Stimulated activated memory B cell treated with anti-CD40 and anti-IgM and Interleukin-4, amounts not matched to agents 10 μg/mL and 1 μg/mL and 100 μg/mL, for 72 hours (primary cell): ENCODE data around the gene TSEN15.

Experiments
- ATAC-seq: fragments of 150-1000 bp; cut with Tn5 transposase; 2 replicates; pipeline ENCODE4 v1.10.0; 2021
- H3K27ac Mint-ChIP-seq: one replicate; pipeline ENCODE4 v1.8.0; 2022; ENCODE audit warnings: mild to moderate bottlenecking, mixed read lengths
- H3K27me3 Mint-ChIP-seq: one replicate; pipeline ENCODE4 v1.8.0; 2022; ENCODE audit warnings: mixed read lengths
- H3K36me3 Mint-ChIP-seq: one replicate; pipeline ENCODE4 v1.8.0; 2022; ENCODE audit warnings: mixed read lengths
- H3K4me1 Mint-ChIP-seq: one replicate; pipeline ENCODE4 v1.8.0; 2022; ENCODE audit warnings: mixed read lengths
- H3K4me3 Mint-ChIP-seq: one replicate; pipeline ENCODE4 v1.8.0; 2022; ENCODE audit warnings: mild to moderate bottlenecking, moderate library complexity, mixed read lengths
- H3K9me3 Mint-ChIP-seq: one replicate; pipeline ENCODE4 v1.8.0; 2022; ENCODE audit warnings: mixed read lengths

The TSEN15 gene

GRCh38 chr1:184059887-184060286 lies 8.4 kb downstream of the TSEN15 start:
- Mint-ChIP-seq H3K27ac (no peak overlapping the region), H3K36me3 (peaks cover 32% of the 10 kb centered on the region), H3K4me1 (peaks cover 7% of the 10 kb centered on the region), H3K9me3 (no peaks in the 10 kb centered on the region), H3K27me3 (no peaks in the 10 kb centered on the region), H3K4me3 (no peak overlapping the region)
- ATAC-seq, result no peak

GRCh38 chr1:184060316-184060715 lies 8.8 kb downstream of the TSEN15 start:
- no peak for ATAC-seq
- Mint-ChIP-seq H3K27ac (no peak overlapping the region), H3K4me1 (peaks cover 7% of the 10 kb centered on the region), H3K27me3 (no peaks in the 10 kb centered on the region), H3K4me3 (no peak overlapping the region), H3K9me3 (no peaks in the 10 kb centered on the region), H3K36me3 (peaks cover 33% of the 10 kb centered on the region)

GRCh38 chr1:184061396-184062003 lies 10.0 kb downstream of the TSEN15 start:
- H3K27ac Mint-ChIP-seq, result no peak overlapping the region
- no peak overlapping the region for H3K4me3 Mint-ChIP-seq
- peaks cover 7% of the 10 kb centered on the region for H3K4me1 Mint-ChIP-seq
- no peak for ATAC-seq
- H3K36me3 Mint-ChIP-seq, result peaks cover 41% of the 10 kb centered on the region
- H3K27me3 Mint-ChIP-seq, result no peaks in the 10 kb centered on the region
- H3K9me3 Mint-ChIP-seq, result no peaks in the 10 kb centered on the region

- H3K27me3 Mint-ChIP-seq, result no peaks in the 10 kb centered on the region
- H3K4me3 Mint-ChIP-seq, result no peak overlapping the region
- no peak overlapping the region for H3K27ac Mint-ChIP-seq
- H3K9me3 Mint-ChIP-seq, result no peaks in the 10 kb centered on the region
- no peak for ATAC-seq
- H3K36me3 Mint-ChIP-seq, result peaks cover 41% of the 10 kb centered on the region
- no peaks in the 10 kb centered on the region for H3K4me1 Mint-ChIP-seq
Observed at GRCh38 chr1:184062640-184063286, 11.2 kb downstream of the TSEN15 start.

GRCh38 chr1:184065559-184065958 lies 14.0 kb downstream of the TSEN15 start:
- ATAC-seq, result no peak
- H3K9me3 Mint-ChIP-seq, result no peaks in the 10 kb centered on the region
- no peaks in the 10 kb centered on the region for H3K27me3 Mint-ChIP-seq
- H3K4me3 Mint-ChIP-seq, result no peak overlapping the region
- H3K27ac Mint-ChIP-seq, result no peak overlapping the region
- H3K36me3 Mint-ChIP-seq, result peaks cover 39% of the 10 kb centered on the region
- no peaks in the 10 kb centered on the region for H3K4me1 Mint-ChIP-seq

GRCh38 chr1:184068354-184068753 lies 16.8 kb downstream of the TSEN15 start:
- no peaks in the 10 kb centered on the region for H3K9me3 Mint-ChIP-seq
- ATAC-seq, result no peak
- no peak overlapping the region for H3K27ac Mint-ChIP-seq
- no peaks in the 10 kb centered on the region for H3K4me1 Mint-ChIP-seq
- H3K4me3 Mint-ChIP-seq, result no peak overlapping the region
- H3K36me3 Mint-ChIP-seq, result peaks cover 55% of the 10 kb centered on the region
- no peaks in the 10 kb centered on the region for H3K27me3 Mint-ChIP-seq

GRCh38 chr1:184069675-184070074 lies 18.1 kb downstream of the TSEN15 start:
- Mint-ChIP-seq H3K4me1 (no peaks in the 10 kb centered on the region), H3K4me3 (no peak overlapping the region), H3K9me3 (no peaks in the 10 kb centered on the region), H3K27me3 (no peaks in the 10 kb centered on the region), H3K36me3 (peaks cover 47% of the 10 kb centered on the region), H3K27ac (no peak overlapping the region)
- no peak for ATAC-seq

GRCh38 chr1:184072376-184072775 lies 20.8 kb downstream of the TSEN15 start:
- Mint-ChIP-seq H3K36me3 (peaks cover 27% of the 10 kb centered on the region), H3K27ac (no peak overlapping the region), H3K9me3 (no peaks in the 10 kb centered on the region), H3K4me3 (no peak overlapping the region), H3K4me1 (no peaks in the 10 kb centered on the region), H3K27me3 (no peaks in the 10 kb centered on the region)
- no peak for ATAC-seq

GRCh38 chr1:184074383-184074782 lies 22.9 kb downstream of the TSEN15 start:
- peaks cover 22% of the 10 kb centered on the region for H3K36me3 Mint-ChIP-seq
- no peaks in the 10 kb centered on the region for H3K9me3 Mint-ChIP-seq
- H3K27ac Mint-ChIP-seq, result no peak overlapping the region
- ATAC-seq, result no peak
- no peaks in the 10 kb centered on the region for H3K27me3 Mint-ChIP-seq
- no peak overlapping the region for H3K4me3 Mint-ChIP-seq
- no peaks in the 10 kb centered on the region for H3K4me1 Mint-ChIP-seq

- H3K4me1 Mint-ChIP-seq, result no peaks in the 10 kb centered on the region
- no peak overlapping the region for H3K27ac Mint-ChIP-seq
- H3K27me3 Mint-ChIP-seq, result no peaks in the 10 kb centered on the region
- ATAC-seq, result no peak
- H3K4me3 Mint-ChIP-seq, result no peak overlapping the region
- no peaks in the 10 kb centered on the region for H3K9me3 Mint-ChIP-seq
- H3K36me3 Mint-ChIP-seq, result peaks cover 22% of the 10 kb centered on the region
Observed at GRCh38 chr1:184075055-184076029, 23.8 kb downstream of the TSEN15 start.

- H3K27me3 Mint-ChIP-seq, result no peaks in the 10 kb centered on the region
- H3K4me1 Mint-ChIP-seq, result no peaks in the 10 kb centered on the region
- no peaks in the 10 kb centered on the region for H3K9me3 Mint-ChIP-seq
- ATAC-seq, result no peak
- H3K36me3 Mint-ChIP-seq, result peaks cover 6% of the 10 kb centered on the region
- no peak overlapping the region for H3K27ac Mint-ChIP-seq
- H3K4me3 Mint-ChIP-seq, result no peak overlapping the region
Observed at GRCh38 chr1:184078564-184079249, 27.2 kb downstream of the TSEN15 start.

GRCh38 chr1:184080309-184080708 lies 28.8 kb downstream of the TSEN15 start:
- H3K4me1 Mint-ChIP-seq, result no peaks in the 10 kb centered on the region
- H3K27ac Mint-ChIP-seq, result no peak overlapping the region
- peaks cover 12% of the 10 kb centered on the region for H3K36me3 Mint-ChIP-seq
- no peaks in the 10 kb centered on the region for H3K9me3 Mint-ChIP-seq
- no peak for ATAC-seq
- H3K27me3 Mint-ChIP-seq, result no peaks in the 10 kb centered on the region
- H3K4me3 Mint-ChIP-seq, result no peak overlapping the region

- Mint-ChIP-seq H3K4me1 (no peaks in the 10 kb centered on the region), H3K27me3 (no peaks in the 10 kb centered on the region), H3K9me3 (peaks cover 2% of the 10 kb centered on the region), H3K4me3 (no peak overlapping the region), H3K36me3 (peaks cover 23% of the 10 kb centered on the region), H3K27ac (no peak overlapping the region)
- ATAC-seq, result no peak
Observed at GRCh38 chr1:184082541-184083415, 31.2 kb downstream of the TSEN15 start.

- ATAC-seq, result no peak
- Mint-ChIP-seq H3K9me3 (peaks cover 2% of the 10 kb centered on the region), H3K4me3 (no peak overlapping the region), H3K4me1 (no peaks in the 10 kb centered on the region), H3K27ac (no peak overlapping the region), H3K36me3 (peaks cover 34% of the 10 kb centered on the region), H3K27me3 (no peaks in the 10 kb centered on the region)
Observed at GRCh38 chr1:184085667-184086066, 34.1 kb downstream of the TSEN15 start.
